GM21717 (cell line): Measurements from ENCODE around the gene DBNDD2.
A peak's percentile ranks its signal among the peaks of the same experiment; 100 is the strongest.

Source experiments
- ATAC-seq: cut with Tn5 transposase; IDR thresholded peaks from one replicate; pipeline ENCODE4 v1.9.1; 2021; ENCODE audit warnings: mild to moderate bottlenecking, moderate library complexity; ENCODE audit not compliant: unreplicated experiment

DBNDD2 gene

DNA sequence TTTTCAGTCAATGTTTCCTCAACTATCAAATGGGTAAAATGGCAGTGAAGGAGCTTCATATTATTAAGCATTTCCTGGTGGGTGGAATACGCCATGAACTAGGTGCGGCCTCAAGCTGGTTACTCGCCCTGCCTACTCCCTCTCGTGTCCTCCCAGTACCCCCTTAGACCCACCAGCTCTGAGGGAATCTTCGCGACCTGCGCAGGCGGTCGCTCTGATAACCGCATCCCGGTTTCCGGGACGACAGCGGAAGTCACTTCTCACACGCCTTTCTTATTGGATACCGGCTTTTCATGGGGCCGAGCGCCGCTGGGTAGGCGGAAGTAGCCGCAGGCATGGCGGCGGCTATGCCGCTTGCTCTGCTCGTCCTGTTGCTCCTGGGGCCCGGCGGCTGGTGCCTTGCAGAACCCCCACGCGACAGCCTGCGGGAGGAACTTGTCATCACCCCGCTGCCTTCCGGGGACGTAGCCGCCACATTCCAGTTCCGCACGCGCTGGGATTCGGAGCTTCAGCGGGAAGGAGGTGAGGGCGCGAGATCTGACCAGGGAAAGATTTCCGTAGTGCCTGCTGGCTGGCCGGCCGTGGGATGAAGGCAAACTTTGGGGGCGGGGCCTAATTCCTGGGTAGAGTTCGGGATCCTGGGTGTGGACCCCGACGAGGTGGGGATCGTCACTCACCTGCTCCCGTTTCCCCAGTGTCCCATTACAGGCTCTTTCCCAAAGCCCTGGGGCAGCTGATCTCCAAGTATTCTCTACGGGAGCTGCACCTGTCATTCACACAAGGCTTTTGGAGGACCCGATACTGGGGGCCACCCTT is 7.9 kb downstream of the DBNDD2 start, which contains the start of gene PIGT:
TSS of gene PIGT (plus strand) at position 320 of the 816 bp plus-strand sequence. CDS start at position 336, 16 bp downstream.
- ATAC-seq, result peak; percentile 77

DNA sequence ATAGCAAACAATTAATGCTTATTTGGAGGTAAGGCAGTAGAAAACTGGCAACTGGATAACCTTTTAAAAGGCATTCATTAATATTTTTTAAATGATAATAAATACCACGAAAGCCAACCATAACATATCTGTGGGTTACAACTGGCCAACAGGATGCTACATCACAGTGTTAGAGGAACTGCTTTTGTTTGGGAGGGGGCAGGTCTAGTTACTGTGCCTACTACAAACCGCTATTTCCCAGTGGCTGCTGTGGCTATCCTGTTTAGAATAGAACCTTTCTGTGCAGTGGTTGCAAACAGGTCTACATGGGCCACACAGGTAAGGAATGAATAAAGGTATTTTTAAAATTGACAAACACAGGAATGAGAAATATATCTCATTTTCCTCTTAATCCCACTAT is 8.8 kb downstream of the DBNDD2 start:
- ATAC-seq, result no peak

DNA sequence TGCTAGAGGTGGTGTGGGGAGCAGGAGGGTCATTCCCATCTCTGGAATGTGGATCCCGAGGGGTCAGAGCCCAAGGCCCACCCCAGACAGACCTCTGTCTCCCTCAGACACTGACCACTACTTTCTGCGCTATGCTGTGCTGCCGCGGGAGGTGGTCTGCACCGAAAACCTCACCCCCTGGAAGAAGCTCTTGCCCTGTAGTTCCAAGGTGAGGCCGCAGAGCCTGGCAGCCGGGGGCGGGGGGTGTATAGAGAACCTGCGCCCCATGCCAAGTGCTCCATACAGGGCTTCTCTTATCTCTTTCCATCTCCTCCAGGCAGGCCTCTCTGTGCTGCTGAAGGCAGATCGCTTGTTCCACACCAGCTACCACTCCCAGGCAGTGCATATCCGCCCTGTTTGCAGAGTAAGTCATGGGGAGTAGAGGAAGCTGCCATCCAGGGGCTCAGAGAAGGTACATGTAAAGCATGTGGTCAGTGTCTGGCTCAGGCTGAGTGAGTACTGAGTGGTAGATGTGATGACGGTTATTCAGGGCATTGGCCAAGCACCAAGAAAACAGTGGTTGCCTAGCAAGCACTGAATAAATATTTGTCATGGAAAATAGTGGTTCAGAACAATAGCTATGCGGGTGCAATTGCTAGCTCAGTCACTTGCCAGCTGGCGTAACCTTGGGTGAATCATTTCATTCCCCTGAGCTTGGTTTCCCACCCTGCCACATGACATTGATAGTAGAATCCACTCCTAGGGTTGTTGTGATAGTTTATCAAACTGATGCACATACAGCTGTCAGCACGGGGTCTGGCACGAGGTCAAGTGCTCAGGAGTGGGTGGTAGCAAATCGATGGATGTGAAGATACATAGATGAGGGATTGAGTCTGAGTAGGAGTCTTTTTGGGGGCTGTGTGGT is 11.4 kb downstream of the DBNDD2 start:
- ATAC-seq, result no peak

DNA sequence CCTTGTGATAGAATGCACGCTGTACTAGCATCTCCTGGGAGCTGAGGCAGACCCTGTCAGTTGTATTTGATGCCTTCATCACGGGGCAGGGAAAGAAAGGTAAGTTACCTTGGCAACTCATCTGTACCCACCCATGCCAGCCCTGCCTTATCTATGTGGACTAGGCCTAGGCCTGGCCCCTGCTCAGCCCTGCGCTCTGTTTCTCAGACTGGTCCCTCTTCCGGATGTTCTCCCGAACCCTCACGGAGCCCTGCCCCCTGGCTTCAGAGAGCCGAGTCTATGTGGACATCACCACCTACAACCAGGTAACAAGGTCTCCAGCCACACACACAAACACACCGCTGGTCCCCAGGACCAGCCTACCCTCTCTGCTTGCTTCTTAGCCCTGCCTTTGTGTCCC is 12.0 kb downstream of the DBNDD2 start:
- no peak for ATAC-seq

DNA sequence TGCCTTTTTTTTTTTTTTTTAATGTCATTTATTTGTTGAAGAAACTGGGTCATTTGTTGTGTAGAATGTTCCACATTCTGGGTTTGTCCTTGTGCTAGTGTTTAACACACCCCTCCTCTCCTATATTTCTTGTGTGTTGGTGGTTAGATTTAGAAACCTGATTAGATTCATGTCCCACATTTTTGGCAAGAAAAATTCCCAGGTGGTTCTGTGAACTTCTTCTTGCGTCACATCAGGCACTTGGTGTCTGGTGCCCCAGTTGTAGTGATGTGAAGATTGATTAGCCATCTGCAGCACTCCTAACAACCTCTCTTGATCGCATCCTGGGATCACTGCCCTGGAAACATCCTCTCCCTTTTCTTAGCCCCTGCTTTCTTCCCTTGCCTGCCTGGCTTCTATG is 15.6 kb downstream of the DBNDD2 start:
- ATAC-seq, result no peak

DNA sequence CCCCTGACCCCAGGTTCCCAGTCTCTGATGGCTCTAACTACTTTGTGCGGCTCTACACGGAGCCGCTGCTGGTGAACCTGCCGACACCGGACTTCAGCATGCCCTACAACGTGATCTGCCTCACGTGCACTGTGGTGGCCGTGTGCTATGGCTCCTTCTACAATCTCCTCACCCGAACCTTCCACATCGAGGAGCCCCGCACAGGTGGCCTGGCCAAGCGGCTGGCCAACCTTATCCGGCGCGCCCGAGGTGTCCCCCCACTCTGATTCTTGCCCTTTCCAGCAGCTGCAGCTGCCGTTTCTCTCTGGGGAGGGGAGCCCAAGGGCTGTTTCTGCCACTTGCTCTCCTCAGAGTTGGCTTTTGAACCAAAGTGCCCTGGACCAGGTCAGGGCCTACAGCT is 17.5 kb downstream of the DBNDD2 start:
- ATAC-seq, result no peak

DNA sequence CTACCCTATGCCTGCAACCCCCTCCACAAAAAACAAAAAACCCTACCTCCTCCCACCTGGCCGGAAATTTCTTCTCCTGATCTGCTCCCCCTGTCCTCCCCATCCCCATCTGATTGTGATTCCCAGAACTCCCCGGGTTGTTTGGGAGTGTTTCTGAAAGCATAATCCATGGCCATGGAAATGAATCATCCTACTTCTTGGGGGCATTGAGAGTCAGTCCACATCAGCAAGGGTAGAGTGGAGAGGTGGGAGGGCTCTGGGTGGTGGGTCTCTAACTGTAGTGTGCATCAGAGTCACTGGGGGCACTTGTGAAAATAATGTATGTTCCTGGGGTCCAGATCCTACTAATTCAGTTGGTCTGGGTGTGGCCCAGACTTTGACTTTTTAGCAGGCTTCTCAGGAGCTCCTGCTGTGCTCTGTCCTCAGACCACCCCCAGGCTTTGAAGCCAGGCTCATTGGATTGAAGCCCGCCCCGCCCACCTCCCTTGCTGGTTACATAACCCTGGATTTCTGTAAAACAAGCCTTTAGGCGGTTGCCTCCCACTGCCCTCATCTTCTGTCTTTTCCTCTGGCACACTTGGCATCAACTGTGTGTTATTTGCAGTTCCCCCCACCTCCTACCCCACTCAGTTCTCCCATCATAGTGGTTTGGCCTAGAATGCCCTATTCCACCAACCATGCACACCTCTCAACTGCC is 18.4 kb downstream of the DBNDD2 start:
- no peak for ATAC-seq

DNA sequence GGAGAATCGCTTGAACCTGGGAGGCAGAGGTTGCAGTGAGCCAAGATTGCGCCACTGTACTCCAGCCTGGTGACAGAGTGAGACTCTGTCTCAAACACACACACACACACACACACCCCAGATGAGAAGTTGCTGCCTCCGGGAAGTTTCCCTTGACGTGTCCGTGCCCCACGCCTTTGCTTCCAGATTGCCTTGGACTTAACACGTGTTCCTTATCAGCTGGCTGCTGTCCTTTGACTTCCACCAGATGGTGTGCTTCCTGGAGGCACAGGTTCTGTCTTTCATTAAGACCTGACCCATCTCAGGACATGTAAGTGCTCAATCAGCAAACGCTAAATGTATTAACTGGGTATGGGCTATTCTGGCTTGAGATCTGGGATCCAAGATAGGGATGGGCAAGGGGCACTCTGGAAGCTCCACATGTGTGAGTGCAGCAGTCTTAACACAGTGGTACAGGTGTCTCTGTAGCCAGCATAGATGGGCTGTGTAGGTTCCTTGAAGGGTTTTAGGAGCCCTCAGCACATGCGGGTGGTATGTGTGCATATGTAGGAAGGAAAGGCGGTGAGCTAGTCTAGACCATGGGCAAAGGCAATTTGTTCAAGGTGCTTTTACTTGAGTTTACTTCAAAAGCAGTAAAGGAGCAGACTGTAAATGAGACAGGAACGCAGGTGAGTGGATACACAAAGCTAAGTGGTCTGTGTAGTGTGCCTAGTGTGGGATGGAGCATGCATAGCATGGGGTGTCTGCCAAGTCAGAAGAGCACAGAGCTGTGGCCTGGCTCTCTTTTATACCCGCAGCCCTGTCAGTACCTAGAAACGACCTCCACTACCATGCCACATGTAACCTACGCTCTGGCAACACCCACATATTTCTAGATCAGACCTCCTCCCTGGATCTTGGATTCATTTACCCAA is 19.4 kb downstream of the DBNDD2 start:
- no peak for ATAC-seq

DNA sequence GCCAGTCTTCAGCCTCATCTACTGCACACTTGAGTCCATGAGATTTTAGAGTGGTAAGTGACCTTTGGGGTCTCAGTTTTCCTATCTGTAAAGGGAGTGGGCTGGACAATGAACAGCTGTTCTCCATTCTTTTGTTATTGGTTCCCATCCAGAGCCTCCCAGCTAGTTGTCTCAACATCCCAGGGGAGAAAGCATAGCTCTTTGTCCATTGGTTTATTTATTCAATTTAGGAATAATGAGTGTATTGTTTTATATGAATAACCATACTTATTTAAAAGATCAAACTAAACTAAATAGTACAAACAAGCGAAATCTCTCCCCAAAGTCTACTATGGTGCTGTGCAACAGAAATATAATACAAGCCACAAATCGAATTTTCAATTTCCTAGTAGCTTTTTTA is 21.5 kb downstream of the DBNDD2 start:
- no peak for ATAC-seq

DNA sequence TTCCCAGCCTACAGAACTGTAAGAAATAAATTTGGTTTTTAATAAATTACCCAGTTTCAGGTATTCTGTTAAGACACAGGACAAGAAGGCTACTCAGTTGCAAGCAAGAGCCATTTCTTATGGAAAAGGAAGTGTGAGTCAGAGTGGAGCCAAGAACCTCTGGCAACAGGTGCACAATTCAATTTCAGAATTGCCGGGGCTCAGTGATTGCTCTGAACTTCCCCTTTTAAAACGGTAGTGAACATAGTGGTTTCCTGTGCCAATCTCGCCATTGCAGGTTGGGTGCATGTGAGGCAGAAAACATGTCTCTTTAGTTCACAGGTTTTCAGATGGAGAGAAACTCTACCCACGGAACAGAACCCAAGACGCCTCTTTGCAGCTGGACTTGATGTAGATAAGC is 24.2 kb downstream of the DBNDD2 start:
- peak; percentile 79 for ATAC-seq

DNA sequence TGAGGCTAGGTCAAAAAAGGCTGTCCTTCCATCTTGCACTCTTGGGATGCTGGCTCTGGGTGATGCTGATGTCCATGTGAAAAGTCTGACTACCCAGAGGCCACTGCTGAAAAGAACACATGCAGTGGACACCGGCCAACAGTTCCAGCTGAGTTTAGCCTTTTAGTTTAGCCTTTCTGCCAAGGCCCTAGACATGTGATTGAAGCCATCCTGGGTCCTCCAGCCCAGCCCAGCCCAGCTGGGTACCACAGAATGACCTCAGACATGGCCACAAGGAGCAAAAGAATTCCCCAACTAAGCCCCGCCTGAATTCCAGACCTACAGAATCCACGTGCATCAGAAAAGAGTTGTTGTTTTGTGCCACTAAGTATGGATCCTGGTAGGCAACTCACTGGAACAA is 25.2 kb downstream of the DBNDD2 start:
- no peak for ATAC-seq

DNA sequence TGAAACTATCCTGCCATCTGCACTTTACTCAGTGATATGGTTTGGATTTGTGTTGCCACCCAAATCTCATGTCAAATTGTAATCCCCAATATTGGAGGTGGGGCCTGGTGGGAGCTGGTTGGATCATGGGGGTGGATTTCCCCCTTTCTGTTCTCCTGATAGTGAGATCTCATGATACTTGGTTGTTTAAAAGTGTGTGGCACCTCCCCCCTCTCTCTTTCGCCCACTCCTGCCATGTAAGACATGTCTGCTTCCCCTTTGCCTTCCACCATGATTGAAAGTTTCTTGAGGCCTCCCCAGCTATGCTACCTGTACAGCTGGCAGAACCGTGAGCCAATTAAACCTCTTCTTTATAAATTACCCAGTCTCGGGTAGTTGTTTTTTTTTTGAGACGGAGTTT is 25.9 kb downstream of the DBNDD2 start:
- ATAC-seq, result no peak

DNA sequence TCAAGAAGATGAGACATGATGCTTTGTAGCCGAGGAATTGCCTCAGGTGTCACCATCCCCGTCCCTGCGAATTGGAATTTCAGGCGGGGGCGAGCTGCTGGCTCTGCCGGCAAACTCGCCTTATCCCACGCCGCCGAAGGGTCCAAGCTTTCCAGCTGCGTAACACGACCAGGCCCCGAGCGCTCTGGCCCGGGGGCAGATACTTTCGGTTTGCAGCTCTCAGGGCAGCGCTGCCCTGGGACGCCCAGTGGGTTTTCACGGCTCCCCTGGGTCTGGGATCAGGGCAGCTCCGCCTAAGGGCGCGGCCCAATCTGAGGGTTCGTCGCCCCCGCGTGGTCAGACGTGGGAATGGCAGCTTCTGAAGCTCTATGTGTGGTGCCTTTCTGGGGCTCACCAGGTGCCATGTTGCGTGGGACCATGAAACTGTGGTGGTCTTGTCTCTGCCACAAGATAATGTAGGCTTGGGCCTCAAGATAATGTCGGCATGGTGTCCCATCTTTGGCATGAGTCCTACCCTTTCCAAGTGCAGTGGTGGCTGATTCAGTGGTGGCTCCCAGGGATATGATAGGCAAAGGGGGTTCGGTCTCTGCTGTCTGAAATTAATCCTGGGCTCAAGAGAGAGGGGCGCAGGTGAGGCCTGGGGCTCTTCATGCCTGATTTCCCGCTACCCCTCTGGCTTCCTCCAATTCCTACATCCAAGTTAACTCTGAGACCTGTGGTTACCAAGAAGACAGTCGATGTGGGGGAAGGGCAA is 28.8 kb downstream of the DBNDD2 start:
- ATAC-seq, result peak; percentile 57

DNA sequence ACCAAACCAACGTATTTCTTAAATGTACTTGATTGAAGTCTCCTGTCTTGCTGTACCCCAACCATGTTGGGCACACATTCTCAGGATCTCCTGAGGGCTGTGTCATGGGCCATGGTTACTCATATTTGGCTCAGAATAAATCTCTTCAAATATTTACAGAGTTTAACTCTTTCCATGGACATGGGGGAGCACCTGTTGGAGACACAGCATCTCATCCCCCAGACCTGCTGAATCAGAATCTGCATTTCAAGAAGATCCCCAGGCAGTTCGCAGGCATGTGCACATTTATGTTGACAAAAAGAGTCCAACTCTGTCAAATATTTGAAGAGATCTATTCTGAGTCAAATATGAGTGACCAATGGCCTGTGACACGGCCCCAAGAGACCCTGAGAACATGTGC is 32.3 kb downstream of the DBNDD2 start:
- ATAC-seq, result no peak

DNA sequence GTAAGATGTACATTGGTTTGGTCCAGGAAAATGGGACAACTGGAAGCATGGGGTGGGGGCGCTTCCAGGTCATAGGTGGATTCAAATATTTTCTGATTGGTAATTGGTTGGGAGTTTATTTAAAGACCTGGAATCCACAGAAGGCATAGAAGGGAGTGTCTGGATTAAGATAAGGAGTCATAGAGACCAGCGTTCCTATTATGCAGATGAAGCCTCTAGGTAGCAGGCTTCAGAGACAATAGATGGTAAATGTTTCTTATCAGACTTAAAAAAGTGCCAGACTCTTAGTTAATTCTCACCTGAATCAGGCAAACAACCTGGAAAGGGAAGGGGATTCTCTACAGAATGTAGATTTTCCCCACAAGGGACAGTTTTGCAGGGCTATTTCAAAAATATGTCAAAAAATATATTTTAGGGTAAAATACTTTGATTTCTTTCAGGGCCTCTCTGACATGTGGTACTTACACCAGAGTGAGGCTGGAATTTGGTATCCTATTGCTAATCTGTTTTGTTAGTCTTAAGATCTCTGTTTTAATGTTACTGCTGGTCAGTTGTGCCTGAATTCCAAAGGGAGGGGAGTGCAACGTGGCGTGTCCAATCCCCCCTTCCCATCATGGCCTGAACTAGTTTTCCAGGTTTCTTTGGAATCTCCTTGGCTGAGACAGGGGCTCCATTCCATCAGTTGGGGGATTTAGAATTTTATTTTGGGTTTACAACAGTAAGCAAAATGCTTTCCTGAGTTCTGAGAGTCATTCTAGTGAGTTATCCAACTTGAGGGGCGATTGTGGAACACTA is 33.0 kb downstream of the DBNDD2 start:
- no peak for ATAC-seq

DNA sequence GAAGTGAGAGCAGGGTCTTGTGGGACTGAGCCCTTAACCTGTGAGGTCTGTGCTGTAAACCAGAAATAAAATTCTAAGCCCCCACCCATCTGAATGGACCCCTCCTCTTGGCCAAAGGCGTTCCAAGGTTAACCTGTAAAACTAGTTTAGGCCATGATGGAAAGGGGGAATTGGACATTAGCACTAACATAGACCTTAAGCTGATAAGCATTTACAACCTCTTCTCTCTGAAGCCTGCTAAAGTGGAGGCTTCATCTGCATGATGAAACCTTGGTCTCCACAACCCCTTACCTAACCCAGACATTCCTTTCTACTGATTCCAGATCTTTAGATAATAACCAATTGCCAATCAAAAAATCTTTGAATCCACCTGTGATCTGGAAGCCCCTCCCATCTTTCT is 33.7 kb downstream of the DBNDD2 start:
- ATAC-seq, result no peak

DNA sequence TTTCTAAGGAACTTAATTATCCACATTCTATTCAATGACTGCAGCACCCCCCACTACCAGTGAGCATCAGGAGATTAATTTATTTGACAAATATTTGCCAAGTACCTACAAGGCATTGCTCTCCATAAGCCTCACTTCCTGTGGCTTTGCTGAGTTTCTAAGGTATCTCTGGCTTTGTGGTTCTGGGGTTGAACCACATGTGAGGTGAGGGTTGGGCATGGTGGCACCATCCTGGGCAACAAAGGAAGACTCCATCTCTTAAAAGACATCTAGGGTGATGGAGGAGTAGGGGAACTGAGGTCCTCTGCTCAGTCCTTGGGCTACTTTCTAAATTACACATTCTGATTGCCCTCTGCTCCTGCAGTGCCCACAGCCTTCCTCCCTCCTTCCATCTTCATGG is 36.0 kb downstream of the DBNDD2 start:
- ATAC-seq, result no peak

DNA sequence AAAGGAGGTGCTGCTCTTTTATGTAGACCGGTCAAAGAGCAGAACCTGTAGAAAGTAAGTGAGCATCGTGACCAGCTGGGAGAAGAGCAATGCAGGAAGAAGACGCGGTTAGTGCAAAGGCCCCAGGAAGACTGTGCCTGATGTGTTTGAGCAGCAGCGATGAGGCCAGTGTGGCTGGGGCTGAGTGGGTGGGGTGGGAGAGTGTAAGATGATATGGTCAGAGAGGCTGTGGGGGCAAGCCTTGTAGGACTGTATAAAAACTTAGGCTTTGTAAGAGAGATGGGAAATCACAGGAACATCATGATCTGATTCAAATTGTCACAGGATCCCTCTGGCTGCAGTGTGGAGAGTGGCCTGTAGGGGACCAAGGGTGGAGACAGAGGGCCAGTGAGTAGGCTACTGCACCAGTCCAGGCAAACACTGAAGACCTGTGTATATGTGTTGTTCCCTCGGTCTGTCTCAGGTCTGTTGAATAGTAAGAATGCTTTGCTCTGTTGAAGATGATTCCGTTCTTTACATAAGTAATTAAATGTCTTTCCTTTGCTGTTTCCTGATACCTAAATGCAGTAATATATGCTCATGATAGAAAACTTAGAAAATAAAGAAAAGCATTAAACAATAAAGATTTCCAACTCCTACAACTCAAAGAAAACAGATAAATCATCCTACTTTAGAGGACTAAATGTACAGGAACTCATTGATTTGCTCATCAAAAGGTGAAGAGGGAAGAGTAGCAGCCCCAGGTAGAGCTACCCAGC is 37.9 kb downstream of the DBNDD2 start:
- no peak for ATAC-seq
